OCI-LY7 (cell line): ENCODE results near the gene FCRL2.

ENCODE experiments used
- EZH2phosphoT487 ChIP-seq: fragments of 200-600 bp; sonication (generic); IDR thresholded peaks from 2 replicates; pipeline ENCODE4 v1.6.1; 2018; ENCODE audit warnings: low read depth, borderline replicate concordance, mild to moderate bottlenecking, mixed run types, antibody characterized with exemption, low read length, moderate library complexity, mixed read lengths
- TF ChIP-seq, protein P1 (sequence below): fragments of 200-600 bp; sonication (generic); conservative IDR thresholded peaks from 2 replicates; pipeline ENCODE4 v1.5.1; 2014; ENCODE audit warnings: mild to moderate bottlenecking, antibody characterized with exemption, low read length, moderate library complexity, mixed read lengths

DNA sequence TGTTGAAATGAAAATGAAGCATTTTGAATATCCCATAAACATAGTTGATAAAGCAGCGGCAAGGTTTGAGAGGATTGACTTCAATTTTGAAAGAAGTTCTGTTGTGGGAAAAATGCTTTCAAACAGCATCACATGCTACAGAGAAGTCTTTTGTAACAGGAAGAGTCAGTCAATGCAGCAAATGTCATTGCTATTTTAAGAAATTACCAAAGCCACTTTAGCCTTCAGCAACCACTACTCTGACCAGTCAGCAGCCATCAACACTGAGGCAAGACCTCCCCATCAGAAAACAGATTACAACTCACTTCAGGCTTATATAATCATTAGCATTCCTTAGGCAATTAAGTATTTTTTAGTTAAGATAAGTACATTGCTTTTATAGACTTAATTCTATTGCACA lies 42.6 kb downstream of the FCRL2 start:
- TF ChIP-seq, protein P1, sequence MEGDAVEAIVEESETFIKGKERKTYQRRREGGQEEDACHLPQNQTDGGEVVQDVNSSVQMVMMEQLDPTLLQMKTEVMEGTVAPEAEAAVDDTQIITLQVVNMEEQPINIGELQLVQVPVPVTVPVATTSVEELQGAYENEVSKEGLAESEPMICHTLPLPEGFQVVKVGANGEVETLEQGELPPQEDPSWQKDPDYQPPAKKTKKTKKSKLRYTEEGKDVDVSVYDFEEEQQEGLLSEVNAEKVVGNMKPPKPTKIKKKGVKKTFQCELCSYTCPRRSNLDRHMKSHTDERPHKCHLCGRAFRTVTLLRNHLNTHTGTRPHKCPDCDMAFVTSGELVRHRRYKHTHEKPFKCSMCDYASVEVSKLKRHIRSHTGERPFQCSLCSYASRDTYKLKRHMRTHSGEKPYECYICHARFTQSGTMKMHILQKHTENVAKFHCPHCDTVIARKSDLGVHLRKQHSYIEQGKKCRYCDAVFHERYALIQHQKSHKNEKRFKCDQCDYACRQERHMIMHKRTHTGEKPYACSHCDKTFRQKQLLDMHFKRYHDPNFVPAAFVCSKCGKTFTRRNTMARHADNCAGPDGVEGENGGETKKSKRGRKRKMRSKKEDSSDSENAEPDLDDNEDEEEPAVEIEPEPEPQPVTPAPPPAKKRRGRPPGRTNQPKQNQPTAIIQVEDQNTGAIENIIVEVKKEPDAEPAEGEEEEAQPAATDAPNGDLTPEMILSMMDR = no peak
- no peak for TF ChIP-seq EZH2phosphoT487
